Measurements from ENCODE around the gene ARSJ.
"Not testable (repeated sequence)": the region's sequence is repeated elsewhere in the genome, so short reads cannot be mapped to it uniquely, and the experiment has no call there.

Gene ARSJ

DNA sequence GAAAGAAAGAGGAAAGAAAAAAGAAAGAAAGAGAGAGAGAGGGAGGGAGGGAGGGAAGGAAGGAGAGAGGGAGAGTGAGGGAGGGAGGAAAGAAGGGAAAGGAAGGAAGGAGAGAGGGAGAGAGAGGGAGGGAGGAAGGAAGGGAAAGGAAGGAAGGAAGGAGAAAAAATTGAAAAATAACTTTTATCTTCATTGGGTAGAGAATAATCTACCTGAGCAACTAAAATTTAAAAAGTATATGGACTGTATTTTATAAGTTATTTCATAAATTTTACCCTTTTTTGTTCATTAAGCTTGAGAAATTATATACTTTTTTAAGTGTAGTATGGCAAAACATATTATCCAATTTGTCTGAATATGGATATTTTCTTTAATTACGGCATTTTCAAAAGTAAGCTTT is 32.0 kb downstream of the ARSJ start:
- Histone ChIP-seq H3K4me3 (no peak overlapping the region), H3K27ac (no peak overlapping the region), H3K9me3 (ENCODE audit: low read depth, low read length) (no peaks in the 10 kb centered on the region), H3K36me3 (ENCODE audit: insufficient read depth, low read length) (no peaks in the 10 kb centered on the region), H3K9ac (ENCODE audit: insufficient read length) (no peak overlapping the region)
- no peak for DNase-seq (ENCODE audit: low read depth, low spot score)
- TF ChIP-seq EZH2 (IDR thresholded peaks at IDR 0.05) (no peak), POLR2AphosphoS5 (IDR thresholded peaks at IDR 0.05; ENCODE audit: borderline replicate concordance, low read depth, low read length) (no peak), FOXP2 (optimal IDR thresholded peaks at IDR 0.05; ENCODE audit: control extremely low read depth, extremely low read length, insufficient read depth) (no peak)

DNA sequence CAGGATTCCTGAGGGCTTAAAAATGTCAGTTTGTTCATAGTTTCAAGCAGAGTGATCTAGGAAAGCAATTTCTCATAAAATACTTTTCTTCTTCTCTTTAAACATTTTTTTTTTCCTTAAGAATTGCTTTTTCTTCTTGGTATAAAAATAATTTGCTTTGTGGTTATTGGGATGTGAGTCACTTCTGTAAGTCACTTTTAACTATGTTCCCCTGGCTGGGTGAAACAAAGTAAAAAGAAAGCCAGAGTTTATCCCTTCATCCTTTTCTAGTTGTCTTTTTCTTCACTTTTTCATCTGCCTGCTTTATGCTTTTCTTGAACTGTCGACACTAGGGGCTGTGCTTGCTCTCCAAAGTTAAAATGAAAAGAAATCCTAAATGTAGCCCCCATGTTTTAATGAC is 33.5 kb downstream of the ARSJ start:
- H3K9ac ChIP-seq (ENCODE audit: insufficient read length) = no peak overlapping the region
- TF ChIP-seq POLR2AphosphoS5 (IDR thresholded peaks at IDR 0.05; ENCODE audit: borderline replicate concordance, low read depth, low read length) (no peak), EZH2 (IDR thresholded peaks at IDR 0.05) (no peak), FOXP2 (optimal IDR thresholded peaks at IDR 0.05; ENCODE audit: control extremely low read depth, extremely low read length, insufficient read depth) (no peak)

GRCh38 chr4:113943863-113944262 is 35.6 kb downstream of the ARSJ start:
- Histone ChIP-seq H3K9ac (ENCODE audit: insufficient read length) (no peak overlapping the region), H3K36me3 (ENCODE audit: insufficient read depth, low read length) (no peaks in the 10 kb centered on the region), H3K27ac (no peak overlapping the region), H3K4me3 (no peak overlapping the region), H3K9me3 (ENCODE audit: low read depth, low read length) (no peaks in the 10 kb centered on the region)
- TF ChIP-seq EZH2 (IDR thresholded peaks at IDR 0.05) (no peak), POLR2AphosphoS5 (IDR thresholded peaks at IDR 0.05; ENCODE audit: borderline replicate concordance, low read depth, low read length) (no peak), FOXP2 (optimal IDR thresholded peaks at IDR 0.05; ENCODE audit: control extremely low read depth, extremely low read length, insufficient read depth) (no peak)
- no peak for DNase-seq (ENCODE audit: low read depth, low spot score)

More for the DNA sequence above, 33.5 kb downstream of the ARSJ start:
- H3K9me3 ChIP-seq (ENCODE audit: low read depth, low read length) = no peaks in the 10 kb centered on the region
- no peak overlapping the region for H3K27ac ChIP-seq
- DNase-seq (ENCODE audit: low read depth, low spot score) = no peak
- H3K36me3 ChIP-seq (ENCODE audit: insufficient read depth, low read length) = no peaks in the 10 kb centered on the region
- H3K4me3 ChIP-seq = no peak overlapping the region

DNA sequence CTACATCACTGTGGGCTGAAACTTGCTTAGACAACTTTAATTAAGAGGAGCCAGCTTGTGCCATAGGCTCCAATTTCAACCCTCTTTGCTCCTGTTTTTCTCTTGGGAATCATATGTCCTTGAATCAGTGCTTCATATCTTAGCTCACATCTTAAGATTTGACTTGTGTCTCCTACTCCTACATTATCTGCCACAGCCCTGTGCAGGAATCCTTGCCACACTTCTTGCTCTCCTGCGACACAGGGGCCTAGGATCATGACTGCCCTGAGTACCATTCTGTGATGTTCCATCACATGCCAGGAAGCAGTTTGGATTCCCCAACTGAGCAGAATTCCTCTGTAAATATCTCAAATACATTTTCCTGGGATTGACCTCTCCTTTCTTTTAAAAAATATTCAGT is 36.4 kb downstream of the ARSJ start:
- Histone ChIP-seq H3K4me3 (no peak overlapping the region), H3K9me3 (ENCODE audit: low read depth, low read length) (no peaks in the 10 kb centered on the region), H3K27ac (no peak overlapping the region), H3K36me3 (ENCODE audit: insufficient read depth, low read length) (no peaks in the 10 kb centered on the region), H3K9ac (ENCODE audit: insufficient read length) (no peak overlapping the region)
- TF ChIP-seq POLR2AphosphoS5 (IDR thresholded peaks at IDR 0.05; ENCODE audit: borderline replicate concordance, low read depth, low read length) = no peak
- DNase-seq (ENCODE audit: low read depth, low spot score) = no peak

- DNase-seq (ENCODE audit: low read depth, low spot score) = no peak
- H3K9me3 ChIP-seq (ENCODE audit: low read depth, low read length) = no peaks in the 10 kb centered on the region
- no peaks in the 10 kb centered on the region for H3K36me3 ChIP-seq (ENCODE audit: insufficient read depth, low read length)
- no peak for TF ChIP-seq FOXP2 (optimal IDR thresholded peaks at IDR 0.05; ENCODE audit: control extremely low read depth, extremely low read length, insufficient read depth)
- H3K4me3 ChIP-seq = no peak overlapping the region
- no peak overlapping the region for H3K27ac ChIP-seq
- no peak overlapping the region for H3K9ac ChIP-seq (ENCODE audit: insufficient read length)
Observed at GRCh38 chr4:113941836-113942235, 37.6 kb downstream of the ARSJ start.

GRCh38 chr4:113940103-113940502 is 39.3 kb downstream of the ARSJ start:
- H3K9ac ChIP-seq (ENCODE audit: insufficient read length); H3K27ac ChIP-seq; H3K4me3 ChIP-seq; H3K36me3 ChIP-seq (ENCODE audit: insufficient read depth, low read length); H3K9me3 ChIP-seq (ENCODE audit: low read depth, low read length); DNase-seq (ENCODE audit: low read depth, low spot score): not testable (repeated sequence)

GRCh38 chr4:113935190-113935589 is 44.3 kb downstream of the ARSJ start:
- no peaks in the 10 kb centered on the region for H3K36me3 ChIP-seq (ENCODE audit: insufficient read depth, low read length)
- H3K9me3 ChIP-seq (ENCODE audit: low read depth, low read length) = no peaks in the 10 kb centered on the region
- no peak for TF ChIP-seq FOXP2 (optimal IDR thresholded peaks at IDR 0.05; ENCODE audit: control extremely low read depth, extremely low read length, insufficient read depth)
- no peak for TF ChIP-seq EZH2 (IDR thresholded peaks at IDR 0.05)
- TF ChIP-seq POLR2AphosphoS5 (IDR thresholded peaks at IDR 0.05; ENCODE audit: borderline replicate concordance, low read depth, low read length) = no peak
- DNase-seq (ENCODE audit: low read depth, low spot score) = no peak
- no peak overlapping the region for H3K9ac ChIP-seq (ENCODE audit: insufficient read length)
- H3K27ac ChIP-seq = no peak overlapping the region
- H3K4me3 ChIP-seq = no peak overlapping the region

DNA sequence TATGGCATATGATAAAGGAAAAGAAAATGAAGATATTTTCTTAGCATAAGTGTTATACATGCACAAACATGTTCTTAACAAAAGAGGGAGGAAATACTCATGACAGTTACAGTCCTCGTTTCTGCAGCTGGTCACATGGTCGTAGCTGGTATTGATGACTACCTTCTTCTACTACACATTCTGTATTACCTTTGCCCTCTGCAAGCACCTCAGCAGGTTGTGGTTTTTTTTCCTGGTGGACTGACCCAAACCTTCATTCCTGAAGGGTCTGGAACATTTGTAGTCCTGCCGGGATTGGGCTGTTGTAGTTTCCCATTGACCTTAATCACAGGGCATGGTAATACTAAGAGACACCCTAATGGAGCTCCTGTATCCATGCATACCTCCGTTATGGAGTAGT is 54.7 kb downstream of the ARSJ start:
- H3K4me3 ChIP-seq; H3K9ac ChIP-seq (ENCODE audit: insufficient read length); DNase-seq (ENCODE audit: low read depth, low spot score); H3K9me3 ChIP-seq (ENCODE audit: low read depth, low read length); H3K36me3 ChIP-seq (ENCODE audit: insufficient read depth, low read length); H3K27ac ChIP-seq: not testable (repeated sequence)

DNA sequence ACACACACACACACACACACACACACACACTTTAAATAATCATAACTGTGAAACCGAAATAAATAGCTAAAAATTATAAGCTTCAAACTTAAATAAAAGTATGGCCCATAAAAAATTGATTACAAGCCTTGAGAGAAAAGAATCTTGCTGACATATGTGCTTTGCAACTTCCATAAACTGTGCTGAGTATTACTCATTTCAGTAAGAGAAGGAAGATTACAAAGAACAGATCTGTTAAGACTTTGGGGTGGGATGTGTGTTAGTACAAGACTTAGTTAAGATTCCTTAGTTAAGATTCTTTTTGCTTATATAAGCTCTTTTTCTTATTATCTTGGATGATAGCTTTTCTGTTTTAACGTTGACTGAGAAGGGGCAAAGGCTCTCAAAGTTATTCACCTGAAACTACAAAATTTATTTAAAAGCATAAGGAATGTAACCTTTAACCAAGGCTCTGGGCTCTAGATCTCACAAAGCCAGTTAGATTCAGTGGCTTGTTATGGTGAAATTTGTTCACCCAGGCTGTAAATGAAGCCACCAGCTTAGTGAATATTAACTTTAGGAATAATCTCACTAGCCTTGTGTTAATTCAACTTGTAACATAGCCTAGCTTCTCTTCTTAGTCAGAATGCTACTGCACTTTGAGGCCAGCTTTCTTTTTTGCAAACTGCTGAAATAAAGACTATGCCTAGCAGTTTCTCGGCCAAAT is 58.2 kb downstream of the ARSJ start:
- Histone ChIP-seq H3K4me3 (peak overlapping the region; percentile 44), H3K27ac (peak overlapping the region; percentile 88), H3K9me3 (ENCODE audit: low read depth, low read length) (no peaks in the 10 kb centered on the region), H3K36me3 (ENCODE audit: insufficient read depth, low read length) (no peaks in the 10 kb centered on the region), H3K9ac (ENCODE audit: insufficient read length) (no peak overlapping the region)
- DNase-seq (ENCODE audit: low read depth, low spot score) = peak; percentile 72
- TF ChIP-seq FOXP2 (optimal IDR thresholded peaks at IDR 0.05; ENCODE audit: control extremely low read depth, extremely low read length, insufficient read depth) (no peak), POLR2AphosphoS5 (IDR thresholded peaks at IDR 0.05; ENCODE audit: borderline replicate concordance, low read depth, low read length) (peak; percentile 42; the same call in 1 of the 2 replicates), EZH2 (IDR thresholded peaks at IDR 0.05) (no peak)

All from SK-N-MC (cell line).